Natural killer cell (primary cell): ENCODE results near the gene PHYH. TPM values are rescaled to one million over a fixed set of nuclear protein-coding genes. Genes with fewer than 3 reads are reported as not detected.
"Not testable (repeated sequence)": the region's sequence is repeated elsewhere in the genome, so short reads cannot be mapped to it uniquely, and the experiment has no call there.

ENCODE experiments used
- ATAC-seq, 3 donors: fragments of 150-1000 bp in 2 of 3; fragments of 200-7000 bp in 1 of 3; cut with Tn5 transposase; 1 replicate in 1 of 3; 2 replicates in 2 of 3; pipeline ENCODE4 v1.10.0; 2021; ENCODE audit warnings: mild to moderate bottlenecking in 2 of 3, moderate library complexity in 2 of 3
- DNase-seq, 2 donors: peaks; one replicate each; pipeline versions ENCODE4 v3.0.0 to v3.0.0-alpha.2; 2013 to 2021; ENCODE audit warnings: mixed read lengths in 1 of 2
- H3K27ac ChIP-seq: one replicate; pipeline ENCODE4 v1.5.1; 2013; ENCODE audit warnings: mild to moderate bottlenecking, low read length
- H3K27me3 ChIP-seq: one replicate; pipeline ENCODE4 v1.6.1; 2013; ENCODE audit warnings: low read length; ENCODE audit not compliant: control insufficient read depth, insufficient read depth
- H3K36me3 ChIP-seq: one replicate; pipeline ENCODE4 v1.6.1; 2013; ENCODE audit warnings: low read length; ENCODE audit not compliant: control insufficient read depth, insufficient read depth
- H3K4me1 ChIP-seq: one replicate; pipeline ENCODE4 v1.6.1; 2013; ENCODE audit warnings: low read length; ENCODE audit not compliant: control insufficient read depth, insufficient read depth
- H3K4me3 ChIP-seq: one replicate; pipeline ENCODE4 v1.5.1; 2013; ENCODE audit warnings: low read length
- H3K9me3 ChIP-seq: one replicate; pipeline ENCODE4 v1.6.1; 2013; ENCODE audit warnings: low read length; ENCODE audit not compliant: control insufficient read depth, insufficient read depth
- H3K27ac Mint-ChIP-seq, 2 donors: one replicate each; pipeline ENCODE4 v1.8.0; 2022; ENCODE audit warnings: mild to moderate bottlenecking in 2 of 2, mixed read lengths in 2 of 2, moderate library complexity in 1 of 2
- H3K27me3 Mint-ChIP-seq, 2 donors: one replicate each; pipeline ENCODE4 v1.8.0; 2022; ENCODE audit warnings: low read depth in 2 of 2, mixed read lengths in 2 of 2
- H3K36me3 Mint-ChIP-seq: one replicate; pipeline ENCODE4 v1.8.0; 2022; ENCODE audit warnings: mixed read lengths
- H3K4me1 Mint-ChIP-seq, 2 donors: one replicate each; pipeline ENCODE4 v1.8.0; 2022; ENCODE audit warnings: mixed read lengths in 2 of 2
- H3K4me3 Mint-ChIP-seq: one replicate; pipeline ENCODE4 v1.8.0; 2022; ENCODE audit warnings: mild to moderate bottlenecking, moderate library complexity, mixed read lengths
- H3K9me3 Mint-ChIP-seq, 2 donors: one replicate each; pipeline ENCODE4 v1.8.0; 2022; ENCODE audit warnings: mixed read lengths in 2 of 2
- WGBS: methylation state at CpG from one replicate; pipeline ENCODE4 v1.1.7; 2013; ENCODE audit warnings: missing lambda C conversion rate; ENCODE audit not compliant: insufficient coverage; 5-methylcytosine and 5-hydroxymethylcytosine counted together
- intact Hi-C: fragments of 100-400 bp; cut with micrococcal nuclease; formaldehyde crosslinking; loops from one replicate; pipeline ENCODE4 v1.14.2; 2022
- total RNA-seq, 4 donors: library from RNA; stranded (reverse); fragments of 120-200 nt in 1 of 4; gene quantifications; one replicate each; pipeline versions ENCODE4 v1.2.3 to v1.2.4, GENCODE V29; 2013 to 2022
- TF ChIP-seq, protein P1 (sequence below): fragments of 200-600 bp; IDR thresholded peaks from one replicate; pipeline ENCODE4 v1.8.0; 2022; ENCODE audit warnings: antibody characterized with exemption

Gene PHYH
- total RNA-seq, 3 donors from 2014 or later (not counting 1 experiment from before 2014, with no cell fraction given), result 6.9 to 7.3 (median 7.2) TPM

DNA sequence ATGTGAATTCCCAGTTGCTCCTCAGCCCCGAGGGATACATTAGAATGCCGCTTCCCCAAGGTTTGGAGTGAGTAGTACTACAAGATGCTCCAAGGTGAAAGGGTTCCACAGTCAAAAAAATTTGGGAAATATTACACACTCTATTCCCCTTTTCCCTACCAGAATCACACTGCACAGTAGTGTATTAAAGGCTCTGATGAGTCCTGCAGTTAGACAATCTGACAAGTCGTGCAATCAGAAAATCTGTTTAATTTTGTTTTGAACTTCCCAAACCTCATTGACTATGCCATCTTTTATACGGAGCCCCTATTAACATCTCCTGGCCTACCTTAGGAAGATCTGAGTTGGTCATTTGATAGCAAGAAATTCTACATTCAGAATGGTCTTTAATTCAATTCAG is 52.1 kb downstream of the PHYH start:
- ATAC-seq (no peak), DNase-seq (no peak)
- TF ChIP-seq, protein P1, sequence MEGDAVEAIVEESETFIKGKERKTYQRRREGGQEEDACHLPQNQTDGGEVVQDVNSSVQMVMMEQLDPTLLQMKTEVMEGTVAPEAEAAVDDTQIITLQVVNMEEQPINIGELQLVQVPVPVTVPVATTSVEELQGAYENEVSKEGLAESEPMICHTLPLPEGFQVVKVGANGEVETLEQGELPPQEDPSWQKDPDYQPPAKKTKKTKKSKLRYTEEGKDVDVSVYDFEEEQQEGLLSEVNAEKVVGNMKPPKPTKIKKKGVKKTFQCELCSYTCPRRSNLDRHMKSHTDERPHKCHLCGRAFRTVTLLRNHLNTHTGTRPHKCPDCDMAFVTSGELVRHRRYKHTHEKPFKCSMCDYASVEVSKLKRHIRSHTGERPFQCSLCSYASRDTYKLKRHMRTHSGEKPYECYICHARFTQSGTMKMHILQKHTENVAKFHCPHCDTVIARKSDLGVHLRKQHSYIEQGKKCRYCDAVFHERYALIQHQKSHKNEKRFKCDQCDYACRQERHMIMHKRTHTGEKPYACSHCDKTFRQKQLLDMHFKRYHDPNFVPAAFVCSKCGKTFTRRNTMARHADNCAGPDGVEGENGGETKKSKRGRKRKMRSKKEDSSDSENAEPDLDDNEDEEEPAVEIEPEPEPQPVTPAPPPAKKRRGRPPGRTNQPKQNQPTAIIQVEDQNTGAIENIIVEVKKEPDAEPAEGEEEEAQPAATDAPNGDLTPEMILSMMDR, result no peak
- no peak overlapping the region for H3K27ac ChIP-seq
- intact Hi-C loops, result no loop called here
- 97% methylated on average over 4 of the region's 4 CpGs for WGBS
- H3K27me3 ChIP-seq, result no peaks in the 10 kb centered on the region
- H3K36me3 ChIP-seq, result no peaks in the 10 kb centered on the region
- no peak overlapping the region for H3K4me3 Mint-ChIP-seq
- H3K27me3 Mint-ChIP-seq, result no peaks in the 10 kb centered on the region
- no peak overlapping the region for H3K27ac Mint-ChIP-seq
- H3K4me3 ChIP-seq, result no peak overlapping the region
- H3K36me3 Mint-ChIP-seq, result no peaks in the 10 kb centered on the region
- no peaks in the 10 kb centered on the region for H3K9me3 ChIP-seq
- H3K4me1 Mint-ChIP-seq, result no peaks in the 10 kb centered on the region
- H3K4me1 ChIP-seq, result no peaks in the 10 kb centered on the region
- H3K9me3 Mint-ChIP-seq, result no peaks in the 10 kb centered on the region

- no peaks in the 10 kb centered on the region for H3K36me3 Mint-ChIP-seq
- Histone ChIP-seq H3K27me3 (no peaks in the 10 kb centered on the region), H3K36me3 (no peaks in the 10 kb centered on the region), H3K9me3 (no peaks in the 10 kb centered on the region), H3K27ac (no peak overlapping the region), H3K4me1 (no peaks in the 10 kb centered on the region), H3K4me3 (no peak overlapping the region)
- TF ChIP-seq, protein P1, result no peak
- no peak for DNase-seq
- no peaks in the 10 kb centered on the region for H3K4me1 Mint-ChIP-seq
- H3K9me3 Mint-ChIP-seq, result no peaks in the 10 kb centered on the region
- H3K4me3 Mint-ChIP-seq, result no peak overlapping the region
- intact Hi-C loops, result no loop called here
- ATAC-seq, result no peak
- H3K27me3 Mint-ChIP-seq, result no peaks in the 10 kb centered on the region
- WGBS, result 89% methylated on average over 9 of the region's 9 CpGs
- H3K27ac Mint-ChIP-seq, result no peak overlapping the region
Observed at GRCh38 chr10:13247246-13247645, 52.6 kb downstream of the PHYH start.

GRCh38 chr10:13242260-13242659 is 57.6 kb downstream of the PHYH start:
- H3K27me3 ChIP-seq, H3K9me3 ChIP-seq, H3K27me3 Mint-ChIP-seq, intact Hi-C loops, H3K4me3 Mint-ChIP-seq, H3K27ac ChIP-seq, H3K4me1 Mint-ChIP-seq, DNase-seq, H3K4me1 ChIP-seq, H3K4me3 ChIP-seq, H3K9me3 Mint-ChIP-seq, ATAC-seq, H3K36me3 Mint-ChIP-seq, H3K36me3 ChIP-seq, H3K27ac Mint-ChIP-seq: not testable (repeated sequence)
- WGBS, result 100% methylated on average over 2 of the region's 5 CpGs

DNA sequence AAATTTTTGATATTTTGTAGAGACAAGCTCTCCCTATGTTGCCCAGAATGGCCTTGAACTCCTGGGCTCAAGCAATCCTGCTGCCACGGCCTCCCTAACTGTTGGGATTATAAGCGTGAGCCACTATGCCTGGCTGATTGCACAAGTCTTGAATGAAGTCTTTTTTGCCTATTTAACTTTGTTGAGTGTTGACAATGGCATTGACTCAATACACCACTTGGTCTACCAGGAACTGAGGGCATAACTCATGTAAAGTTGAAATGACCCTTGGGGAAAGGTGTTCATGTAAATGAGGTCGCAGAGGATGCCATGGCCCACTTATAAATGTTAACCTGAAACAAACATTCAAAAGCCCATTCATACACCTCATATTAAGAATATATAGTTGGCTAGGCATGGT is 58.3 kb downstream of the PHYH start:
- Mint-ChIP-seq H3K36me3 (no peaks in the 10 kb centered on the region), H3K27me3 (no peaks in the 10 kb centered on the region), H3K4me1 (no peaks in the 10 kb centered on the region), H3K9me3 (no peaks in the 10 kb centered on the region), H3K27ac (no peak overlapping the region), H3K4me3 (no peak overlapping the region)
- Histone ChIP-seq H3K27ac (no peak overlapping the region), H3K36me3 (no peaks in the 10 kb centered on the region), H3K9me3 (no peaks in the 10 kb centered on the region), H3K27me3 (no peaks in the 10 kb centered on the region), H3K4me1 (no peaks in the 10 kb centered on the region), H3K4me3 (no peak overlapping the region)
- DNase-seq (no peak), ATAC-seq (no peak)
- TF ChIP-seq, protein P1, result no peak
- 85% methylated on average over 2 of the region's 3 CpGs for WGBS
- intact Hi-C loops, result no loop called here
